Stimulated activated CD4-positive, alpha-beta T cell treated with anti-CD3 and anti-CD28 coated beads, Interleukin-1b, Interleukin-23, amount 100 ng/mL, for 24 hours (primary cell): ENCODE results near the gene PTPRU.

Experiments
- DNase-seq, 4 experiments: peaks; one replicate each; pipeline ENCODE4 v3.0.0-alpha.2; 2020; ENCODE audit warnings: low read depth in 4 of 4, low spot score in 1 of 4

Gene PTPRU

DNA sequence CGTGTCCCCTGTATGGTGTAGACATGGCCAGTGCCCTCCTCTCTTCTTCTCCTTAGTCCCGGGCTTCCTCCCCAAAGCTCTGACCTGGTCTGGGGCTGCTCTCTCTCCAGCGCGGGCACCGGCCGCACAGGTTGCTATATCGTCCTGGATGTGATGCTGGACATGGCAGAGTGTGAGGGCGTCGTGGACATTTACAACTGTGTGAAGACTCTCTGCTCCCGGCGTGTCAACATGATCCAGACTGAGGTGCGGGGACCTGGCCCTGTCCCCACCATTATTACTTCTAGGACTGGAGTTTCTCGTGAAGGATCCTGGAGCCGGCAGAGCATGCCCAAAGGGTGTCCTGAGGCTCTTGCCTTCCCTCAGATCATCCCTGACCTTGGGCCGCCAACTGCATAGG, 78.9 kb downstream of the PTPRU start:
- DNase-seq: no peak

DNA sequence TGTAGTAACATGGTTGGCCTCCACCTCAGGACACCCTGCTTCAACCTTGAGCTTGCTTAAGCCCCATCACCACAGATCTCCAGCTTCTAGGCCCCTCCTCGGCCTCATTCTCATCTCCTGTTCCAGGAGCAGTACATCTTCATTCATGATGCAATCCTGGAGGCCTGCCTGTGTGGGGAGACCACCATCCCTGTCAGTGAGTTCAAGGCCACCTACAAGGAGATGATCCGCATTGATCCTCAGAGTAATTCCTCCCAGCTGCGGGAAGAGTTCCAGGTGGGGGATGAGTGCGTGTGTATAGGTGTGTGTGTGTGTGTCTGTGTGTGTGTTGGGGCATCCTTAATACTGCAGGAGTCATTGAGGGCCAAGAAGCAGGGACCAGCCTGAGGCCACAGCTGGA, 79.6 kb downstream of the PTPRU start:
- no peak for DNase-seq

DNA sequence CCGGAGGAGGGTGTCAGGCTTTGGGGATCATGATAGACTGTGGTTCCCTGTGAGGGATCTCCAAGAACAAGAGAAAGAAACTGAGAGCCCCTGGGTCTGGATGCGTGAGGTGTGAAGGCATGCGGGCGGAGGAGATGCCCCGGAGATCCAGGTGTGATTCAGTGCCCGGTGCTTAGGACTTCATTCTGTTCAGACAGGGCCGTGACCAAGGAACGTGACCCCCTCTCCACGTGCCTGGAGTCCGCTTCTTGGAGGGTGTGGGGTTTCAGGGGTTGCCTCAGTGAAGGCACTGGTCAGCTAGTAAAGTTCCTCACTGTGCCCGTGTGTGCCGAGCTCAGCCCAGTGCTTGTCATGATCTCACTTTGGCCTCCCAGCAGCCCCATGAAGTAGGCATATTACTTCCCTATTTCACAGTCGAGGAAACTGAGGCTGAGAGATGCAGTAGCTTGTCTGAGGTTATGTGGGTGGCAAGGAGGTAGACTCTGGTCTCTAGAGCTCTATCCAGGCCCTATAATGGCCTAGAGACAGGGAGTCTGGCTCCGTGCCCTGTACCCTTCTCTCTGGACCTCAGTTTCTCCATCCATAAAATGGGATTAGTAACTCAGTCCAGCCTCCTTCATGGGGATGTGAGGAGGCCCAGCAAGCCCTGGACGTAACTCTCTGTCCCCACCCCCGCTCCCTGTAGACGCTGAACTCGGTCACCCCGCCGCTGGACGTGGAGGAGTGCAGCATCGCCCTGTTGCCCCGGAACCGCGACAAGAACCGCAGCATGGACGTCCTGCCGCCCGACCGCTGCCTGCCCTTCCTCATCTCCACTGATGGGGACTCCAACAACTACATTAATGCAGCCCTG, 81.0 kb downstream of the PTPRU start:
- no peak for DNase-seq

DNA sequence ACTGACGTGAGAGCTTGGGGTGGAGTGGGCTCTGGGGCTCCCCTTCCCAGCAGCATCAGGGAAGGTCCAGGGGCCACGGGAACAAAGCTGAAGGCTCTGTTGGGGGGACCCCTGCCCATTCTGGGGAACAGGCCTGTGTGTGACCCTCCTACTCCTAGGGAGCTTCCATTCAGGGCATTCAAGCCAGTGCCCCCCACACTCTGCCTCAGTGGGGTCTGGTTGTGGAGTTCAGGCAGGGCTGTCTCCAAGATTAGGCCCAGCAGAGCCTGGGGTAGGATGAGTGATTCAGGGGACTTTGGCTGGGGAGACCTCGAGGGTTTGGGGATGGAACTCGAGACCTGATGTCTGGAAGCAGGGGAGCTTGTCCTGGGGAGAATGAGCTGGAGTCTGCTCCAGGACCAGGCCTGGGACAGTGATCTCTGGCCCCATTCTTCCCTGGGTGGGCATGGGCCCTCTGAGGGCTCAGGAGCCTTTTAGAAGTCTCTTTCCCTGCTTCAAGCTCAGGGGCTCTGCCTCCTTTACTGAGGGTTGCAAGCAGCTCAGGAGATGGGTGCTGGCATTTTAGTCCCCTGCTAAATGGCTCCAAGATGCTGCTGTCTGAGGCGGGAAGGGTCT, 81.7 kb downstream of the PTPRU start:
- no peak for DNase-seq

DNA sequence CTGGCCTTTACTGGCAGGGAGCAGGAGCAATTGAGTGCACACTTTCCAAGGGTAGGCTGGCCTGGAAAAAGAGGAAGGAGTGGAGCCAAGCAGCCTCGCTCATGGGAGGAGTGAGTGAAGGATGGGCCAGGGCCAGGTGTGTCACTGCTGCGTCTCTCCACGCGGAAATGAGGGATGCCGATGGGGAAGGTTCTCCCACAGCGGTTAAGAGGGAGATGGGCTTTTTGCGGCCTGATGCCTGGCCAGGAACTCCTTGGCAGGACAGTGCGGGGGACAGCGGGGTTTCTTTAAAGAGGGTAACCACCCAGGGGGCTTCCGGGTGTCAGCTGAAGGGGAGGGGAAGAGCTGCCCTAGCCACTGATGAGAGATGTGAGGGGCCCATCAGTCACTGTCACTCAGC, 82.4 kb downstream of the PTPRU start:
- no peak for DNase-seq

DNA sequence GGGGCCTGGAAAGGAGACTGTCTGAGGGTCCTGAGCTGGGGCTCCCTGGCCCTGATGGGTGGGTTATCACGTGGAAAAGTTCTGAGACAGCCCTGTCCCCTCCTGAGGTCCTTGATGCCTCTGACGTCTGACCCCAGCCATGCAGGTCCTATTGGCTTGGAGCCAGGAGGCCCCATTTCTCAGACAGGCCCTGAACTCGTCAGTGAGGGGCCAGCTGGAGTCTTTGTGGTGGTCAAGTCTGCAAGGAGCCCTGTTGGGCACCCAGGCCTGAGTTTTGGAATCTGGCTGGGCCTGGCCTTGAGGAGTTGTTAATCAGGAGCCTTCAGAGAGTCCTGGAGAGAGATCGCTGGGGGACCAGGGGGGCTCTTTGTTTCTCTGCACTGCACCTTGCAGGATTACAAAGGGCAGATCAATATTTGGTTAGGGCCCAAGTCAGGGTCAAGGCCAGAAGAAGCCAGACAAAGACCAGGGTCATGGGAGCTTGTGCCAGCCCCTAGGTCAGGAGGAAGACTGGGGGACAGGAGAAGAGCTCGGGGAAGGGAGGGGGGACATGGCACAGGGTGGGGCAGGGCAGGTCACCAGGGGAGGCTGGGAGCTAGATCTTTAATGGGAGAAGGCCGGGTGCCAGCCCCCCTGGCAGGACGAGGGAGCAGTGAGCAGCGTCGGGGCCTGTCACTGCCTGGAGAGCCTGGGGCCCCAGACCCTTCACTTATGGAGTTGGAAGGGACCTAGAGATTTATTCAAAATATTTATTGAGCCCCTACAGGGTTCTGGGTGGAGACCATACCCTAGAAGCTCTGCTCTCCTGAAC, 83.2 kb downstream of the PTPRU start:
- DNase-seq: no peak

DNA sequence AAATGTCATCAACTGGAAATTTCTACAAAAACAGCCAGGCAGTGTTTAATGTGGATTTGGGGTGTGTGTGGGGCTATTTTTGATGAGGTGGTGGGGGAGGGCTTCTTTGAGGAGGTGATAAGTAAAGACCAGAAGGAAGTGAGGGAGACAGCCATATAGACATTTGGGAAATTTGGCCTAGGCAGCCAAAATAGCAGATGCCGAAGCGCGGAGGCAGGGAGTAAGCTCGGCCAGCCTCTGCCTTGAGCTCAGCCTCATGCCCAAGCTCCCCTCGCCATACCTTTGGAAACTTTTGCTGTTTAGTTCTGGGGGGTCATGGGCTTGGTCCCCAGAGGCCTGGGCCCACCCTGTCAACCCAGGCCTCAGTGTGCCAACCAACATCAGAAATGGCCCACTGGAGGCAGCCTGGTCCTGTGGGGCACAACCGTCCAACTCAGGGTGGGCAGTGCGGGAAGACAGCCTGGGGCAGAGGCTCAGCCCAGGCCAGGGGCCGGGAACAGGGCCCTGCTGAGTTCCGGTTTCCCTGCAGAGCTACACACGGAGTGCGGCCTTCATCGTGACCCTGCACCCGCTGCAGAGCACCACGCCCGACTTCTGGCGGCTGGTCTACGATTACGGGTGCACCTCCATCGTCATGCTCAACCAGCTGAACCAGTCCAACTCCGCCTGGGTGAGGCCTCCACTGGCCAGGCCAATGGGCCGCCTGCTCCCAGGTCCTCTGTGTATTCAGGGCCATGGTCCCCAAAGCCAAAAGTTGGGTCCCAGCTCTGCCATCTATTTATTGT, 84.0 kb downstream of the PTPRU start:
- DNase-seq: no peak

DNA sequence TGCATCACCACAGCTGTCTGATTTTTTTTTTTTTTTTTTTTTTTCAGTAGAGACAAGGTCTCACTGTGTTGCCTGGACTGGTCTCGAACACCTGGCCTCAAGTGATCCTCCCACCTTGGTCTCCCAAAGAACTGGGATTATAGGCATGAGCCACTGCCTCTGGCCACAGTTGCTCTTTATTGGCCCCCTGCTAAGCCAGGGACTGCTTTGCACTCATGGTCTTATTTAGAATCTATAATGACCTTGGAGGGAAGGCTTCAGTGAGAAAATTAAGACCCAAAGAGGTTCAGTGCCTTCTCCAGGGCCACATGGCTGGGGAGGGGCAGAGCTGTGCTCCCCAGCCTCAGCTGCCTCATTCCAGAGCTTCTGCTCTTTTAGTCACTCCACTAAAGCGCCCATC, 84.9 kb downstream of the PTPRU start:
- no peak for DNase-seq

DNA sequence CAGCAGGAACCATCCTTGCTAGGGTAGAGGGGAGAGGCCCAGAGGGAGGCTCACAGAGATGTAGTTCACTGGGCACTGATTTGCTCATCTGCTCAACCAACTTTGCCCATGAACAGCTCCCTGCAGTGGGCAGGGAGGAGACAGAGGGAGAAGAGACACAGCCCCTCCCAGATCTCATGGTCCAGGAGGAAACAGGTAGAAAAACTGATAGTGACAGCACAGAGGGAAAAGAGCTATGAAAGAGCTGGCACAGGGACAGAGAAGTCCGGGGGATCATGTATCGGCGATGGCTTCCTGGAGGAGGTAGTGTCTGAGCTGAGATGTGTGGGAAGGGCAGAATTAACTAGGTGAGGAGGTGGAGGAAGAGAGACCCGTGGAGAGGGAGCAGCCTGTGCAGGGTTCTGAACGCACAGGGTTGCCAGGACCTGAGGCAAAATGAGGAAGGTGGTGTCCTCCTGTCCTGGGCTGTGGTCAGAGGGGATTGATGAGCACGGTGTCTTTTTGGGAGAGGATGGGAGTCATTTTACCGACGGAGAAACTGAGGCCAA, 85.9 kb downstream of the PTPRU start:
- no peak for DNase-seq

DNA sequence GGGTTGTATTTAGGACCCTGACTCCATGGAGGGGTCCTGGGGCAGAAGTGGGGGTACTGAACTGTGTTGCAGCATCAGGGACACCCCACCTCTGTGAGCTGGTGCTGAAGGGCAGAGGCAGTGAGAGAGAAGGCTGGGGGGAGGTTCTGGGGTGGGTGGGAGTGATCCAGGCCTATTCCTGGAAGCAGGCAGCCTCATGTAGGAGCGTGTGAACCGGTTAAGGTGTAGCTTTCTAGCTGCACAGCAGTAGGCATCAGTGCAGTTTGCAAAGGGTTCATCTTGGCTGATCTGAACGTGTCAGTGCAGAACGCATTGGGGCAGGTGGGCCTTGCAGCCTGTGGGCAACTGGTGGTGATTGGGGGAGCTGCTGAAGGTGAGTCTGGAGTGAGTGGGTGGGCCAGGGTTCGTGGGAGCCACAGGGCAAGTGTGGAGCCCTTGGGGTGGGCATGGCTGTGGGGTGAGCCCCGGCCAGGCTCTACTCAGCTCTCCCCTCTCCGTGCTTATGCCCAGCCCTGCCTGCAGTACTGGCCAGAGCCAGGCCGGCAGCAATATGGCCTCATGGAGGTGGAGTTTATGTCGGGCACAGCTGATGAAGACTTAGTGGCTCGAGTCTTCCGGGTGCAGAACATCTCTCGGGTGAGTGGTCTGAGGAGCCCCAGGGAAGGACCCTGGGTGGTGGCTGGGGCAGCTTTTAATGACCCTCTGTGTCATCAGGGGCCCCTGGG, 86.7 kb downstream of the PTPRU start:
- DNase-seq: no peak

DNA sequence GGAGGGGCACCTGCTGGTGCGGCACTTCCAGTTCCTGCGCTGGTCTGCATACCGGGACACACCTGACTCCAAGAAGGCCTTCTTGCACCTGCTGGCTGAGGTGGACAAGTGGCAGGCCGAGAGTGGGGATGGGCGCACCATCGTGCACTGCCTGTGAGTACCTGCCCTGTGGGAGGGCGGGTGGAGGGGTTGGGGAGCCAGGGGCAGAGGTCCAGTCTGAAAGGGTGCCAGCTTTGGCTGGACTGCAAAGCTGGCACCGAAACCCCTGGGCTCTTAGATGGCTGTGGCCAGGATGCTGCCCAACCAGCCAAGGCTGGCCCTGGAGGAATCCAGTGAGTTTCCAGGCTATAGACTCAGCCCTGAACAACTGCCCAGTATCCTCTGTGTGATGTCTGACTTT, 87.3 kb downstream of the PTPRU start:
- DNase-seq: no peak

DNA sequence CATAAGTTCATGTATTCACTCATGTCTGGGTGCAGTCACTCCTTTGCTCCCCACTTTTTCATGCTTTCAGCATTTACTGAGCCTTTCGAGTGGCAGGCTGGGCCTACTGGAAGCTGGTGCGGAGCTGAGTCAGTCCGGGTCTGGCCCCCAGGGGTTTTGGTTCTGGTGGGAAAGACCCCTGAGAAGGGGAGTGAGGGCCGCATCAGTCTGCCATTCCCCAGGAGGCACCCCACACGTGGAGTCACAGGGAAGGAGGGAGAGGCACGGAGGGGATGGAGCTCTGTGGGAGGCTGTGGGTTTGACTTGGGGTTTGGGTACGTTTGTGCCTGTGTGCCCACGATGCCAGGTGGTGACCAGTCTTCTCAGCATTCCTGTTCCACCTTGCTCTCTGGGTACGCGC, 87.9 kb downstream of the PTPRU start:
- no peak for DNase-seq

DNA sequence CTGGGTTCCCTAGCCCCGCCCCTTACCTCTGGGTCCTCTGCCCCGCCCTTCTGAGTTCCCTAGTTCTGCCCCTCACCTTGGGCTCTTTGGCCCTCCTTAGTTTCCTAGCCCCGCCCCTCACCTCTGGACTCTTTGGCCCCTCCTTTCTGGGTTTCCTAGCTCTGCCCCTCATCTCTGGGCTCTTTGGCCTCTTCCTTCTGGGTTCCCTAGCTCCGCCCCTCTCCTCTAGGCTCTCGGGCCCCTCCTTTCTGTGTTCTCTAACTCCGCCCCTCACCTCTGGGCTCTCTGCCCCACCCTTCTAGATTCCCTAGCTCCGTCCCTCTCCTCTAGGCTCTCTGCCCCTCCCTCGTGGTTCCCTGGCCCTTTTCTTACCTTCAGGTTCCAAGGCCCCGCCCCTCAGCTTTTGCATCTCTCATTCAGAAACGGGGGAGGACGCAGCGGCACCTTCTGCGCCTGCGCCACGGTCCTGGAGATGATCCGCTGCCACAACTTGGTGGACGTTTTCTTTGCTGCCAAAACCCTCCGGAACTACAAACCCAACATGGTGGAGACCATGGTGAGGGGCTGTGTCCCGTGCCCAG, 88.5 kb downstream of the PTPRU start:
- DNase-seq: no peak

DNA sequence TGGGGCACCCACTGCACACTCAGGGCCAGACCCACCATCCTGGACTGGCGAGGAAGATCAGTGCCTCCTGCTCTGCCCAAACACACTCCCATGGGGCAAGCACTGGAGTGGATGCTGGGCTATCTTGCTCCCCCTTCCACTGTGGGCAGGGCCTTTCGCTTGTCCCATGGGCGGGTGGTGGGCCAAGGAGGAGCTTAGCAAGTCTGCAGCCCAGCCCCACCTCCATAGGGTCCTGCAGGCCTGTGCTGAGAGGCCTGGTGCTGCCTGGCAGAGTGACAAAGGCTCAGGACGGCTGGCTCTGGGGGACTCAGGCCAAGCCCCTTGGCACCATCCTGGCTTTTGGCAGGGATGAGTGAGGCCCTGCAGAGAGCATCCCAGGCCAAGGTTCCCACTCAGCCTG, 89.4 kb downstream of the PTPRU start:
- no peak for DNase-seq

DNA sequence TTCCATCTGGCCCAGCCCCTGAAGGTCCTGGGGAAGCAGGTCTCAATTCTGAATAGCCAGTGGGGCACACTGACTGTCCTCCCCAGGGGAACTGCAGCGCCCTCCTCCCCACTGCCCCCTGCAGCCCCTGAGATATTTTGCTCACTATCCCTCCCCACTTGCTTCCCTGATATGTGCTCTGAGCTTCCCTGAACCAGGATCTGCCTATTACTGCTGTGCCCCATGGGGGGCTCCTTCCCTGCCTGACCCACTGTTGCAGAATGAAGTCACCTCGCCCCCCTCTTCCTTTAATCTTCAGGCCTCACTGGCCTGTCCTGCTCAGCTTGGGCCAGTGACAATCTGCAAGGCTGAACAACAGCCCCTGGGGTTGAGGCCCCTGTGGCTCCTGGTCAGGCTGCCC, 89.8 kb downstream of the PTPRU start:
- DNase-seq: no peak

DNA sequence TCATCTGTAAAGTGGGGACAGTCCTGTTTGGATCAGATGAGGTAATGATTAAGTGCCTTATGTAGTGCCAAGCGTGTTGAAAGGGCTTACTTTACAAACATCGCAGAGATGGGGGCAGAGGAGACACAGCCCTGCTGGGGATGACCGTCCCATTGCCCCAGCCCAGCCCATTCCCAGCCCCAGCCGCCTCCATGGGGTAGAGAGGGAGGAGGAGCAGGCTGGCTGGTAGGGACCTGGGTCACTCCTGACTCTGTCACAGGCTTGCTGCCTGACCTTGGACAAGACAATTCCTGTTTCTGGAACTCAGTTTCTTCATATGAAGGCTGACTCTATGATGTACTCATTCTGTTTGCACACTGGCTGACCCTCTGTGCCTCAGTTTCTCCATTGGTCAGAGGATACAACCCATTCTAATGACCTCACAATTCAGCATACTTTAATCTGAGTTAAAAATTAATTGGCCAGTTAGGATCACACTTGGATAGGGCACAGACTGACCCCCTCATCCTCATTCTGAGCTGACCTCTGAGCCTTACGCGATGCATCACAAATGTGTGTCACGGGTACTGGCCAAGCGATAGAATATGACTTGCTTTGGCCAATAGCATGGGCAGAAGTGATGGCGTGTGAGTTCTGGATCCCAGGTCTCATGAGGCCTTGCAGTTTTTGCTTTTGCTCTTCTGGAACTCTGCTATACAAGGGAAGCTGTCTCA, 91.1 kb downstream of the PTPRU start:
- DNase-seq: no peak

DNA sequence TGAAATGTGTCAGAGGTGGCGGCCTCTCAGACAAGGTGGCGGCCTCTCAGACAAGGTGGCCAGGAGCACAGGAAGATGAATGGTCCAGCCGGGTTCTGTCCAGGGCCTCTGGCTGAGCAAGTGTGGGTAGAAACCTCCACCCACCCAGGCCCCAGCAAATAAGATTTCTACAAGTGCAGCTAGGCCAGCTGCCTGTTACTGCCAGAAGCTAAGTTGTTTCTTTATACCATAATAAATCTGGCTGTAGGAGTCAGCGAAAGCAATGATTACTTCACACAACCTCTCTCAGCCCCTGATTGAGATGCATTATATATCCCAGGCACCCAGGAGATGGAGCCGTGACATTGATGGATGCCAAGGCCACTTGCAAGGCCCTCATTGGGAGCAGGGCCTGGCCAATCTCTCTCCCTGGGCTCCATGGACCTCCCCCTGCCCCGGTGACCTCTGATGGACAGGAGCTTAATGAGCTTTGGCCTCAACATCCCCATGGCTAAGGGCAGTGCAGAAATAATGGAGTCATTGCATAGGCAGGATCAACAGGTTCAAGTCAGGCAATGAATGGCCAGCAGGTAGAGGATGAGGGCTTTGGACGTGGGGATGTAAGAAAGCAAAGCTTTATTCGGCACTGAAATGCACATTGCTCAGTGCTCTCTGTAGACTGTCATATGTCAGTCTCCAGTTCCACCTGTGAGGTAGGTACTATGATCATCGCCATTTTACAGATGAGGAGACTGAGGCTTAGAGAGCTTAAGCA, 92.9 kb downstream of the PTPRU start:
- no peak for DNase-seq

DNA sequence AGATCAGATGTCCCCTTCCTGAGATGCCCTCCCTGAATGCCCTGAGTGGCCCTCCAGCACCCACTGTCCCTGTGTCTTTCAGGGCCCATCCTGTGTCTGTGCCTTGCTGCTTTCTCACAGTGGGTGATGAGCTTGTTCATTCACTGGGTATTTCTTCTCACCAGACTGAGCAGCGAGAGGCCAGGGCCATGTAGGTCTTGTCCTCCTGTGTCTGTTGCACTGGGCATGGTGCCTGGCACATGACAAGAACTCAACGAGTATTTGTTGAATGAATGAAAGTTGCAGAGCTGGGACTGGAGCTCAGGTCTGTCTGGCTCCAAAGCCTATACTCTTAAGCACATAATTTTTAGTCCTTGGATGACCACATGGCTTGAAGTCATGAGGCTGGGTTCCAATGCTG, 93.8 kb downstream of the PTPRU start:
- DNase-seq: no peak

DNA sequence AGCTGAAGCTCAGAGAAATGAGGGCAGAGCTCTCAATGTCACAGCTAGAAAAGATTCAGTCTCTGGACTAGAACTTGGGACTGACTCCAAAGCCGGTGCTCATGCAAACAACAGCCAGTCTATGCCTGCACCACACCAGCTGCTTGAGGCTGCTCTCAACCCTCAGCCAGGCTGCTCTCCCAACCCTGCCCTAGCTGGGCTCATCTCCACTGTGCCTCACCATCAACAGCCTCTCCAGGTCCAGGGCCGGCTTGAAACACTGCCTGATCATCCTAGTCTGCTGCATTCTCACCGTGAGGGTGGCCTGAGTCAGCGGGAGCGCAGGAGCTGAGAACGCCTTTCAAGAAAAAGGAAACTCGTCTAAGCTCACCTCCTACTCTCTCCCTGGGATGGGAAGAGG, 94.5 kb downstream of the PTPRU start:
- no peak for DNase-seq
